K562 (cell line): ENCODE data around the gene HCRTR1. TPM values are rescaled to one million over a fixed set of nuclear protein-coding genes. Genes with fewer than 3 reads are reported as not detected.

Experiments used
- BRF1 ChIP-seq: IDR thresholded peaks from 3 replicates; pipeline ENCODE4 v1.6.1; 2011; ENCODE audit warnings: borderline replicate concordance, mild to moderate bottlenecking; ENCODE audit not compliant: insufficient read length; ENCODE audit errors: extremely low read depth
- GTF2F1 ChIP-seq: IDR thresholded peaks from 2 replicates; pipeline ENCODE4 v1.6.1; 2011; ENCODE audit warnings: low read depth, low read length, improper control_type of control experiment
- HMG20A ChIP-seq: fragments of 450-650 bp; formaldehyde crosslinking; conservative IDR thresholded peaks from 2 replicates; pipeline ENCODE4 v1.4.0; 2020; ENCODE audit warnings: mild to moderate bottlenecking, mixed read lengths
- RBM39 ChIP-seq: fragments of 200-400 bp; formaldehyde crosslinking; optimal IDR thresholded peaks from 2 replicates; pipeline ENCODE3; 2018; ENCODE audit warnings: low read depth, low read length
- ZNF3 ChIP-seq: fragments of 250-450 bp; sonication (Bioruptor Pico); IDR thresholded peaks from 2 replicates; pipeline ENCODE4 v1.5.0; 2021; ENCODE audit warnings: mild to moderate bottlenecking, moderate library complexity
- ZNF431 ChIP-seq: sonication (generic); formaldehyde crosslinking; IDR thresholded peaks from 2 replicates; pipeline ENCODE4 v1.8.0; 2022; ENCODE audit warnings: mild to moderate bottlenecking, missing genetic modification reagents
- ZNF75A ChIP-seq: fragments of 450-650 bp; formaldehyde crosslinking; IDR thresholded peaks from 2 replicates; pipeline ENCODE4 v1.4.0; 2020; ENCODE audit warnings: mild to moderate bottlenecking
- polyA plus RNA-seq, 8 experiments: library from polyadenylated mRNA; depleted of rRNA in 4 of 8; stranded (reverse) in 5 of 8; unstranded in 3 of 8; fragments of >200 nt; fragmentation: Nextera tagmentation in 2 of 8; fragmentation: Illumina TruSeq in 1 of 8; extraction: Ambion mirVana in 2 of 8; extraction: Trizol in 1 of 8; gene quantifications; 2 replicates each; pipeline versions ENCODE4 v1.2.1 to v1.2.3, GENCODE V29; 2011 to 2014; ENCODE audit warnings: inconsistent platforms in 1 of 8, missing spikeins in 1 of 8
- total RNA-seq, 7 experiments: library from RNA; depleted of rRNA in 6 of 7; stranded (reverse); fragments of >200 nt in 6 of 7; fragmentation: Illumina TruSeq in 2 of 7; extraction: Trizol in 2 of 7; gene quantifications; 2 replicates each; pipeline versions ENCODE4 v1.2.1 to v1.2.3, GENCODE V29; 2011 to 2021; ENCODE audit warnings: low replicate concordance in 1 of 7
- TF ChIP-seq, protein P1 (sequence below): sonication (generic); formaldehyde crosslinking; IDR thresholded peaks from 2 replicates; pipeline ENCODE4 v1.8.1; 2022; ENCODE audit warnings: missing genetic modification reagents
- TF ChIP-seq, protein P2 (sequence below): fragments of 450-650 bp; IDR thresholded peaks from one replicate; pipeline ENCODE4 v1.6.1; 2018; ENCODE audit warnings: mild to moderate bottlenecking, moderate library complexity; ENCODE audit not compliant: partially characterized antibody
- TF ChIP-seq, protein P3 (sequence below): sonication (generic); formaldehyde crosslinking; IDR thresholded peaks from 2 replicates; pipeline ENCODE4 v1.8.0; 2023; ENCODE audit warnings: mild to moderate bottlenecking, missing genetic modification reagents
- TF ChIP-seq, protein P4 (sequence below): sonication (generic); formaldehyde crosslinking; IDR thresholded peaks from 2 replicates; pipeline ENCODE4 v1.8.0; 2023; ENCODE audit warnings: missing genetic modification reagents, mild to moderate bottlenecking, borderline replicate concordance
- TF ChIP-seq, protein P5 (sequence below): fragments of 200-800 bp; sonication (Bioruptor generic); IDR thresholded peaks from 2 replicates; pipeline ENCODE4 v1.6.1; 2017; ENCODE audit warnings: missing genetic modification characterization, missing compliant biosample characterization

Gene HCRTR1
- total and polyA plus RNA-seq, 9 of the 15 experiments (the other 6 are each of a cell fraction or from before 2014, with no cell fraction given), result not detected

DNA sequence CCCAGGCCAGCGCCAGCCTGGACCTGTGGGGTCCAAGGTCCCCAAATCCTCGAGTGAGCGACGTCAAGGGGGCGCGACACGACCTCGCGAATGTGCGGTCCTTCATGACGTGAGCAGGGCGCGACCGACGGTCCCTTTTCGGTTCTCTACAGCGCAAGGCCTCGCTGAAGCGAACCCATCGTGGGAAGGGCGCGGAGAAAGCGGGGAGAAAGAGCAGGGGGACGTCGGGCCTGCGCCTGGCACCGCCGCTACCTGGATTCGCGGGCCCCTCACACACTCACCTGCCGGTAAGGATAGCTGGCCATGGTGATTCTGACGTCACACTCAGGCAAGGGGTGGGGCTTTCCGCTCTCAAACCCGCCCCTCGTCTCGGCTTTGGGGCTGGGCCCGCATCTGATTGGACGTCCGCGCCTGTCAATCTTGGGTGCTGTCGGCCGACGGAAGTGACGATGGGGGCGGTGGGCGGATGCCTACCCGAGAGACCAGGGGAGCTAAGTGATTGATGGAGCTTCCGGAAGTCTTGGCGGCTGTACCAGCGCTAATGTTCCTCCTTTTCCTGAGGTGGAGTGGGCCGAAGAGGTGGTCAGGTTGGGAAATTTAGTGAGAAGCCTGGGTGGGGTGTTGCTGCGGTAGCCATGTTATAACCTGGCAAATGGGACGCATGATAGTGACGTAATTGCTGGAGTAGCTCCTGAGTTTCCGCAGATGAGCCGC lies 27.2 kb downstream of the HCRTR1 start, which contains the start of gene PEF1 (continued):
- TF ChIP-seq, protein P1, sequence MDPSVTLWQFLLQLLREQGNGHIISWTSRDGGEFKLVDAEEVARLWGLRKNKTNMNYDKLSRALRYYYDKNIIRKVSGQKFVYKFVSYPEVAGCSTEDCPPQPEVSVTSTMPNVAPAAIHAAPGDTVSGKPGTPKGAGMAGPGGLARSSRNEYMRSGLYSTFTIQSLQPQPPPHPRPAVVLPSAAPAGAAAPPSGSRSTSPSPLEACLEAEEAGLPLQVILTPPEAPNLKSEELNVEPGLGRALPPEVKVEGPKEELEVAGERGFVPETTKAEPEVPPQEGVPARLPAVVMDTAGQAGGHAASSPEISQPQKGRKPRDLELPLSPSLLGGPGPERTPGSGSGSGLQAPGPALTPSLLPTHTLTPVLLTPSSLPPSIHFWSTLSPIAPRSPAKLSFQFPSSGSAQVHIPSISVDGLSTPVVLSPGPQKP (CRISPR knock-in tag), result no peak
- TF ChIP-seq RBM39 (no peak), ZNF431 (CRISPR knock-in tag) (no peak), HMG20A (CRISPR knock-in tag) (no peak), ZNF75A (no peak), BRF1 (no peak), ZNF3 (no peak), GTF2F1 (no peak; the same call in 1 of the 2 replicates)
- TF ChIP-seq, protein P2, sequence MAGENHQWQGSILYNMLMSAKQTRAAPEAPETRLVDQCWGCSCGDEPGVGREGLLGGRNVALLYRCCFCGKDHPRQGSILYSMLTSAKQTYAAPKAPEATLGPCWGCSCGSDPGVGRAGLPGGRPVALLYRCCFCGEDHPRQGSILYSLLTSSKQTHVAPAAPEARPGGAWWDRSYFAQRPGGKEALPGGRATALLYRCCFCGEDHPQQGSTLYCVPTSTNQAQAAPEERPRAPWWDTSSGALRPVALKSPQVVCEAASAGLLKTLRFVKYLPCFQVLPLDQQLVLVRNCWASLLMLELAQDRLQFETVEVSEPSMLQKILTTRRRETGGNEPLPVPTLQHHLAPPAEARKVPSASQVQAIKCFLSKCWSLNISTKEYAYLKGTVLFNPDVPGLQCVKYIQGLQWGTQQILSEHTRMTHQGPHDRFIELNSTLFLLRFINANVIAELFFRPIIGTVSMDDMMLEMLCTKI, result no peak
- TF ChIP-seq, protein P3, sequence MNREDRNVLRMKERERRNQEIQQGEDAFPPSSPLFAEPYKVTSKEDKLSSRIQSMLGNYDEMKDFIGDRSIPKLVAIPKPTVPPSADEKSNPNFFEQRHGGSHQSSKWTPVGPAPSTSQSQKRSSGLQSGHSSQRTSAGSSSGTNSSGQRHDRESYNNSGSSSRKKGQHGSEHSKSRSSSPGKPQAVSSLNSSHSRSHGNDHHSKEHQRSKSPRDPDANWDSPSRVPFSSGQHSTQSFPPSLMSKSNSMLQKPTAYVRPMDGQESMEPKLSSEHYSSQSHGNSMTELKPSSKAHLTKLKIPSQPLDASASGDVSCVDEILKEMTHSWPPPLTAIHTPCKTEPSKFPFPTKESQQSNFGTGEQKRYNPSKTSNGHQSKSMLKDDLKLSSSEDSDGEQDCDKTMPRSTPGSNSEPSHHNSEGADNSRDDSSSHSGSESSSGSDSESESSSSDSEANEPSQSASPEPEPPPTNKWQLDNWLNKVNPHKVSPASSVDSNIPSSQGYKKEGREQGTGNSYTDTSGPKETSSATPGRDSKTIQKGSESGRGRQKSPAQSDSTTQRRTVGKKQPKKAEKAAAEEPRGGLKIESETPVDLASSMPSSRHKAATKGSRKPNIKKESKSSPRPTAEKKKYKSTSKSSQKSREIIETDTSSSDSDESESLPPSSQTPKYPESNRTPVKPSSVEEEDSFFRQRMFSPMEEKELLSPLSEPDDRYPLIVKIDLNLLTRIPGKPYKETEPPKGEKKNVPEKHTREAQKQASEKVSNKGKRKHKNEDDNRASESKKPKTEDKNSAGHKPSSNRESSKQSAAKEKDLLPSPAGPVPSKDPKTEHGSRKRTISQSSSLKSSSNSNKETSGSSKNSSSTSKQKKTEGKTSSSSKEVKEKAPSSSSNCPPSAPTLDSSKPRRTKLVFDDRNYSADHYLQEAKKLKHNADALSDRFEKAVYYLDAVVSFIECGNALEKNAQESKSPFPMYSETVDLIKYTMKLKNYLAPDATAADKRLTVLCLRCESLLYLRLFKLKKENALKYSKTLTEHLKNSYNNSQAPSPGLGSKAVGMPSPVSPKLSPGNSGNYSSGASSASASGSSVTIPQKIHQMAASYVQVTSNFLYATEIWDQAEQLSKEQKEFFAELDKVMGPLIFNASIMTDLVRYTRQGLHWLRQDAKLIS (CRISPR knock-in tag), result no peak
- TF ChIP-seq, protein P4, sequence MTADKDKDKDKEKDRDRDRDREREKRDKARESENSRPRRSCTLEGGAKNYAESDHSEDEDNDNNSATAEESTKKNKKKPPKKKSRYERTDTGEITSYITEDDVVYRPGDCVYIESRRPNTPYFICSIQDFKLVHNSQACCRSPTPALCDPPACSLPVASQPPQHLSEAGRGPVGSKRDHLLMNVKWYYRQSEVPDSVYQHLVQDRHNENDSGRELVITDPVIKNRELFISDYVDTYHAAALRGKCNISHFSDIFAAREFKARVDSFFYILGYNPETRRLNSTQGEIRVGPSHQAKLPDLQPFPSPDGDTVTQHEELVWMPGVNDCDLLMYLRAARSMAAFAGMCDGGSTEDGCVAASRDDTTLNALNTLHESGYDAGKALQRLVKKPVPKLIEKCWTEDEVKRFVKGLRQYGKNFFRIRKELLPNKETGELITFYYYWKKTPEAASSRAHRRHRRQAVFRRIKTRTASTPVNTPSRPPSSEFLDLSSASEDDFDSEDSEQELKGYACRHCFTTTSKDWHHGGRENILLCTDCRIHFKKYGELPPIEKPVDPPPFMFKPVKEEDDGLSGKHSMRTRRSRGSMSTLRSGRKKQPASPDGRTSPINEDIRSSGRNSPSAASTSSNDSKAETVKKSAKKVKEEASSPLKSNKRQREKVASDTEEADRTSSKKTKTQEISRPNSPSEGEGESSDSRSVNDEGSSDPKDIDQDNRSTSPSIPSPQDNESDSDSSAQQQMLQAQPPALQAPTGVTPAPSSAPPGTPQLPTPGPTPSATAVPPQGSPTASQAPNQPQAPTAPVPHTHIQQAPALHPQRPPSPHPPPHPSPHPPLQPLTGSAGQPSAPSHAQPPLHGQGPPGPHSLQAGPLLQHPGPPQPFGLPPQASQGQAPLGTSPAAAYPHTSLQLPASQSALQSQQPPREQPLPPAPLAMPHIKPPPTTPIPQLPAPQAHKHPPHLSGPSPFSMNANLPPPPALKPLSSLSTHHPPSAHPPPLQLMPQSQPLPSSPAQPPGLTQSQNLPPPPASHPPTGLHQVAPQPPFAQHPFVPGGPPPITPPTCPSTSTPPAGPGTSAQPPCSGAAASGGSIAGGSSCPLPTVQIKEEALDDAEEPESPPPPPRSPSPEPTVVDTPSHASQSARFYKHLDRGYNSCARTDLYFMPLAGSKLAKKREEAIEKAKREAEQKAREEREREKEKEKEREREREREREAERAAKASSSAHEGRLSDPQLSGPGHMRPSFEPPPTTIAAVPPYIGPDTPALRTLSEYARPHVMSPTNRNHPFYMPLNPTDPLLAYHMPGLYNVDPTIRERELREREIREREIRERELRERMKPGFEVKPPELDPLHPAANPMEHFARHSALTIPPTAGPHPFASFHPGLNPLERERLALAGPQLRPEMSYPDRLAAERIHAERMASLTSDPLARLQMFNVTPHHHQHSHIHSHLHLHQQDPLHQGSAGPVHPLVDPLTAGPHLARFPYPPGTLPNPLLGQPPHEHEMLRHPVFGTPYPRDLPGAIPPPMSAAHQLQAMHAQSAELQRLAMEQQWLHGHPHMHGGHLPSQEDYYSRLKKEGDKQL (CRISPR knock-in tag), result no peak
- TF ChIP-seq, protein P5, sequence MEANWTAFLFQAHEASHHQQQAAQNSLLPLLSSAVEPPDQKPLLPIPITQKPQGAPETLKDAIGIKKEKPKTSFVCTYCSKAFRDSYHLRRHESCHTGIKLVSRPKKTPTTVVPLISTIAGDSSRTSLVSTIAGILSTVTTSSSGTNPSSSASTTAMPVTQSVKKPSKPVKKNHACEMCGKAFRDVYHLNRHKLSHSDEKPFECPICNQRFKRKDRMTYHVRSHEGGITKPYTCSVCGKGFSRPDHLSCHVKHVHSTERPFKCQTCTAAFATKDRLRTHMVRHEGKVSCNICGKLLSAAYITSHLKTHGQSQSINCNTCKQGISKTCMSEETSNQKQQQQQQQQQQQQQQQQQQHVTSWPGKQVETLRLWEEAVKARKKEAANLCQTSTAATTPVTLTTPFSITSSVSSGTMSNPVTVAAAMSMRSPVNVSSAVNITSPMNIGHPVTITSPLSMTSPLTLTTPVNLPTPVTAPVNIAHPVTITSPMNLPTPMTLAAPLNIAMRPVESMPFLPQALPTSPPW (CRISPR knock-in tag), result peak; percentile 75
